IPS DF 19.7 (cell line): ENCODE measurements around the gene SSU72.
"Not testable (repeated sequence)": the region's sequence is repeated elsewhere in the genome, so short reads cannot be mapped to it uniquely, and the experiment has no call there.

Source experiments
- DNase-seq: peaks from one replicate; pipeline ENCODE4 v3.0.0-alpha.2; 2013; ENCODE audit warnings: low read depth, low spot score

Gene SSU72

GRCh38 chr1:1595341-1595740 is 20.7 kb upstream of the SSU72 start:
- not testable (repeated sequence) for DNase-seq

- no peak for DNase-seq
Observed at GRCh38 chr1:1594602-1595260, 20.1 kb upstream of the SSU72 start.

GRCh38 chr1:1593834-1594601 is 19.4 kb upstream of the SSU72 start:
- DNase-seq, result no peak

GRCh38 chr1:1591452-1591851 is 16.8 kb upstream of the SSU72 start:
- DNase-seq, result no peak

- DNase-seq, result no peak
Observed at GRCh38 chr1:1583347-1584010, 8.8 kb upstream of the SSU72 start.

GRCh38 chr1:1582585-1583346 is 8.1 kb upstream of the SSU72 start:
- no peak for DNase-seq

- no peak for DNase-seq
Observed at GRCh38 chr1:1578371-1578940, 3.8 kb upstream of the SSU72 start.

- DNase-seq, result no peak
Observed at GRCh38 chr1:1577367-1578011, 2.8 kb upstream of the SSU72 start.

GRCh38 chr1:1573843-1574720 is 581 bp downstream of the SSU72 start:
- no peak for DNase-seq

- DNase-seq, result no peak
Observed at GRCh38 chr1:1569341-1569740, 5.3 kb downstream of the SSU72 start.

- no peak for DNase-seq
Observed at GRCh38 chr1:1567891-1568291, 6.8 kb downstream of the SSU72 start.

- DNase-seq, result no peak
Observed at GRCh38 chr1:1567152-1567875, 7.3 kb downstream of the SSU72 start.

- DNase-seq, result no peak
Observed at GRCh38 chr1:1565340-1565739, 9.3 kb downstream of the SSU72 start.

GRCh38 chr1:1564268-1564667 is 10.4 kb downstream of the SSU72 start:
- no peak for DNase-seq

- DNase-seq, result no peak
Observed at GRCh38 chr1:1563688-1564087, 11.0 kb downstream of the SSU72 start.

- DNase-seq, result no peak
Observed at GRCh38 chr1:1562556-1563195, 12.0 kb downstream of the SSU72 start.

GRCh38 chr1:1561801-1562470 is 12.7 kb downstream of the SSU72 start:
- no peak for DNase-seq

- no peak for DNase-seq
Observed at GRCh38 chr1:1560178-1560577, 14.5 kb downstream of the SSU72 start.
